Memory B cell (primary cell): ENCODE results near the gene RABGGTA.

Experiments used
- ATAC-seq: fragments of 150-1000 bp; cut with Tn5 transposase; 2 replicates; pipeline ENCODE4 v1.10.0; 2021; ENCODE audit warnings: low read depth, mild to moderate bottlenecking, moderate library complexity
- DNase-seq, 2 donors: peaks; one replicate each; pipeline ENCODE4 v3.0.0; 2022; ENCODE audit warnings: low spot score in 2 of 2
- H3K27ac Mint-ChIP-seq: one replicate; pipeline ENCODE4 v1.8.0; 2022; ENCODE audit warnings: mild to moderate bottlenecking, moderate library complexity, mixed read lengths
- H3K27me3 Mint-ChIP-seq: one replicate; pipeline ENCODE4 v1.8.0; 2022; ENCODE audit warnings: mixed read lengths
- H3K36me3 Mint-ChIP-seq: one replicate; pipeline ENCODE4 v1.8.0; 2022; ENCODE audit warnings: mild to moderate bottlenecking, mixed read lengths
- H3K4me1 Mint-ChIP-seq: one replicate; pipeline ENCODE4 v1.8.0; 2022; ENCODE audit warnings: mixed read lengths
- H3K4me3 Mint-ChIP-seq: one replicate; pipeline ENCODE4 v1.8.0; 2022; ENCODE audit warnings: mild to moderate bottlenecking, moderate library complexity, mixed read lengths
- H3K9me3 Mint-ChIP-seq: one replicate; pipeline ENCODE4 v1.8.0; 2022; ENCODE audit warnings: mixed read lengths

RABGGTA gene

DNA sequence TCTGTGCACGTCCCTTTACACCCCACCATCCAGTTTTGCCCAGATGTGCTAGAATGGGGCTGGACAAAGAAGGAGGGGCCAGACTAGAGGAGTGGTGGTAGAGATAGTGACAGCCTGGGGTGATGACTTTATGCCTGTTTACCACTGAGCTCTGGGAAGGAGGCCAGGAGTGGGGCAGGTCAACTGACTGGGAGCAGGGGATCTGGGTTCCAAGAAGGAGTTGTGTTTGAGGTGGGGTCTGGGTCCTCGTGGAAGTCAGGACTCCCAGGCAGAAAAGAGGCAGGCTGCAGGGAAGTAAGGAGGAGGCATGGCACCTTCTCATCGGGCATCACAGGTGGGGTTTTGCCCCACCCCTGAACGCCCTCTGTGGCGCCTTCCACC lies 38.9 kb upstream of the RABGGTA start:
- Mint-ChIP-seq H3K9me3 (no peaks in the 10 kb centered on the region), H3K27me3 (no peaks in the 10 kb centered on the region), H3K27ac (peak overlapping the region; percentile 87), H3K4me1 (peaks cover 48% of the 10 kb centered on the region), H3K4me3 (peak overlapping the region; percentile 80), H3K36me3 (peaks cover 18% of the 10 kb centered on the region)
- DNase-seq, result no peak
- ATAC-seq, result no peak

GRCh38 chr14:24309538-24310264 lies 38.3 kb upstream of the RABGGTA start, which contains the start of gene LTB4R2:
Gene LTB4R2, plus strand, starts transcription at chr14:24310140. Its CDS starts 525 bp downstream, at chr14:24310665.
- peak within 1 kb of the TSS; percentile 87 for H3K27ac Mint-ChIP-seq
- no peaks in the 10 kb centered on the region for H3K9me3 Mint-ChIP-seq
- no peak for DNase-seq
- peaks cover 24% of the 10 kb centered on the region for H3K36me3 Mint-ChIP-seq
- H3K27me3 Mint-ChIP-seq, result no peaks in the 10 kb centered on the region
- no peak for ATAC-seq
- peaks cover 48% of the 10 kb centered on the region for H3K4me1 Mint-ChIP-seq
- H3K4me3 Mint-ChIP-seq, result peak within 1 kb of the TSS; percentile 80

DNA sequence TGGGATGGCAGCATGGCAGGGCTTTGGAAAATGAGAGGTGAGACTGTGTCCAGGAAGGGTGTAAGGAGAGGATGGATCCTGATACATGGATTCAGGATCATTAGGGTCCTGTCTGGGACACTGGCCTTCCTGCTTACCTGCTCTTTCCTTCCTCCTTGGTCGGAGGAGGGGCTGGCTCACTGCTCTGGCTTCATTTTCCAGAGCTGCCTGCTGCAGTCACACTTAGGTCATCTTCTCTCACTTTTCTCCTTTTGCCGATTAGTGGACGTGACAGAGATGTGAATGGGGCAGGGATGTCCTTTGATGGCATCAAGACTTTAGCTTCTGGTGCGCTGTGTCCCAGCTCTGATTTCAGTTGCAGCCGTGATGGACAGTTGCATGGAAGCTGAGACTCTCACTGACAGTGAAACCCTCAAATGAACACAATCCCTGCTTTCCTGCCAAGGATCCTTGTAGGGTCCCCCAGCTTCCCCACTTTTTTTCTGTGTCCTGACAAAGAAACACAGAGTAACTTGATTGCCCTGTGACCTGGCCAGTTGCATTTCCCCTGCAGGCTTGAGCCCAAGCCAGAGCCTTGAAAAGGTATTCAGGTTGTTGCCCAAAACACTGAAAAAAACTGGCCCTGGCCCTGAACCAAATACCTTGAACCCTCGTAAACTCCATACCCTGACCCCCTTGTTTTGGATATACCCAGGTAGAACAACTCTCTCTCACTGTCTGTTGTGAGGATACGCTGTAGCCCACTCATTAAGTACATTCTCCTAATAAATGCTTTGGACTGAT lies 37.1 kb upstream of the RABGGTA start:
- no peak for DNase-seq
- no peaks in the 10 kb centered on the region for H3K9me3 Mint-ChIP-seq
- peaks cover 41% of the 10 kb centered on the region for H3K4me1 Mint-ChIP-seq
- H3K36me3 Mint-ChIP-seq, result peaks cover 33% of the 10 kb centered on the region
- H3K27me3 Mint-ChIP-seq, result no peaks in the 10 kb centered on the region
- no peak for ATAC-seq
- no peak overlapping the region for H3K4me3 Mint-ChIP-seq
- H3K27ac Mint-ChIP-seq, result peak overlapping the region; percentile 75

- peak within 1 kb of the TSS; percentile 75 for H3K27ac Mint-ChIP-seq
- H3K36me3 Mint-ChIP-seq, result peaks cover 36% of the 10 kb centered on the region
- peak; percentile 9 for ATAC-seq
- no peaks in the 10 kb centered on the region for H3K27me3 Mint-ChIP-seq
- peaks cover 35% of the 10 kb centered on the region for H3K4me1 Mint-ChIP-seq
- no peak within 1 kb of the TSS for H3K4me3 Mint-ChIP-seq
- H3K9me3 Mint-ChIP-seq, result no peaks in the 10 kb centered on the region
- peak; percentile 60 to 65 for DNase-seq
Measured at GRCh38 chr14:24307575-24308341, 36.4 kb upstream of the RABGGTA start, which contains the start of gene CIDEB. Gene CIDEB, minus strand, starts transcription at chr14:24307977. Its CDS starts 119 bp downstream, at chr14:24307858.

GRCh38 chr14:24307156-24307574 lies 35.8 kb upstream of the RABGGTA start:
- Mint-ChIP-seq H3K36me3 (peaks cover 38% of the 10 kb centered on the region), H3K9me3 (no peaks in the 10 kb centered on the region), H3K27me3 (no peaks in the 10 kb centered on the region), H3K4me1 (peaks cover 31% of the 10 kb centered on the region), H3K4me3 (no peak overlapping the region), H3K27ac (peak overlapping the region; percentile 67)
- ATAC-seq, result no peak
- no peak for DNase-seq

DNA sequence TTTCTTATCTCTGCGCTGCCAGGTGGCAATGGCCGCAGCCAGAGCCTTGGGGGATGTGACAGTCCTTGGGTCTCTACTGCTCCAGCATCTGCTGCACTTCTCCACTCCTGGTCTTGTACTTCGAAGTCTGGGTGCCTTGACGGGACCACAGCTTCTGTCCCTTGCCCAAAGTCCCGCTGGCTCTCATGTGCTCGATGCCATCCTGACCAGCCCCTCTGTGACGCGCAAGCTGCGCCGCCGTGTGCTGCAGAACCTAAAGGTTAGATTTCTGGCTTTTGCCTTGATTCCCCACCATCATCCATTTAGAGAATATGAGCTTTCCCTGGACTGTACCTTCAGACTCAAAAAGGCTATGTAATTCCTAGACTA lies 32.6 kb upstream of the RABGGTA start:
- Mint-ChIP-seq H3K9me3 (no peaks in the 10 kb centered on the region), H3K4me3 (no peak overlapping the region), H3K4me1 (peaks cover 26% of the 10 kb centered on the region), H3K27ac (no peak overlapping the region), H3K27me3 (no peaks in the 10 kb centered on the region), H3K36me3 (peaks cover 40% of the 10 kb centered on the region)
- DNase-seq, result no peak
- ATAC-seq, result no peak

GRCh38 chr14:24300326-24300980 lies 29.1 kb upstream of the RABGGTA start:
- no peak for ATAC-seq
- peaks cover 36% of the 10 kb centered on the region for H3K4me1 Mint-ChIP-seq

DNA sequence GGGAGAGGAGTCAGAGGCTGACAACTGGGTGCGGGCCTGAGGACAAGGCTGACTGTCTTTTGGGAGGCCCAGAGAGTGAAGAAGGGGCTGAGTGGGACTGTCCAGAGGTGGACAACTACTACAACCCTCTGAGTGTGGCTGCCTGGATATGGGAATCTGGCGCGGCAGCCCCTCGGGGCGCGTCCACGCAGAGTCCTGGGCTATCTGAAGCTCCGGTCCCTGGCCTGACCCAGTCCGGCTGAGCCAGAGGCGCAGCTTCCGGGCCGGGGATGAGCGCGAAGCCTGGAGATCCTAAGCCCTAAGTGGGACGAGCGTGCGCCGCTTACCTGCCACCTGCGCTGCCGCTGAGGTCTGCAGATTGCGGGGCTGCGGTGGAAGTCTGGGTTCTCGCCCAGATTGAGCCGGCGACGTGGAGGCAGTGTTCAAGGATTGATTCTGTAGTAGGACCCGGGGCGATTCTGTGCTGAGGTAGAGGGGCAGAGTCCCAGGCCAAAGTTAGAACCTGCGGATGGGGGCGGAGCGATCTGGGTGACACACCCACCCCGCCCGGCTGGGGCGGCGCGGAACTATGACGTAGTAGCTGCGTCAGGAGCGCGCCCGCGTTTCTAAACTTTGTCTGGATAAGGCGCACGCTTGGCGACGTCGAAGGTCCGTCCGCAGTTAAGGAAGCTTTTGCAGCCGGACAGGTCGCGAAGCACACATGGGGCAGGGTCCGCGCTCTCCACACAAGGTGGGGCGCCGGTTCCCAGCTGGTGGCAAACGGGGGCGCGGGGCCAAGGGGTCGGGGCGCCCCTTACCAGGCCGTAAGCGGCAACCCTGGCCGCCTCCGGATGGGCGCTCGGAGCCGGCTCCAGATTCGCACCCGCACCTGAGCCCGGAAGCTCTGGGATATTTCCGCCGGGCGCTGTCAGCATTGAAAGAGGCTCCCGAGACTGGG lies 28.1 kb upstream of the RABGGTA start, which contains the start of the genes DHRS1 and NOP9:
Gene DHRS1, minus strand, starts transcription at position 526 of the 937 bp plus-strand sequence. CDS start 674 bp downstream, outside the sequence.
Gene NOP9, plus strand, starts transcription at position 596 of the 937 bp plus-strand sequence. Its CDS starts 105 bp downstream, at position 701.
- H3K9me3 Mint-ChIP-seq, result no peaks in the 10 kb centered on the region
- H3K4me1 Mint-ChIP-seq, result peaks cover 36% of the 10 kb centered on the region
- DNase-seq (peak; percentile 88 to 97), ATAC-seq (peak; percentile 84)
- peak within 1 kb of the TSS; percentile 91 for H3K4me3 Mint-ChIP-seq
- H3K27ac Mint-ChIP-seq, result peak within 1 kb of the TSS; percentile 94
- no peaks in the 10 kb centered on the region for H3K27me3 Mint-ChIP-seq
- peaks cover 29% of the 10 kb centered on the region for H3K36me3 Mint-ChIP-seq

More at GRCh38 chr14:24300326-24300980, 29.1 kb upstream of the RABGGTA start:
- DNase-seq, result no peak
- H3K36me3 Mint-ChIP-seq, result peaks cover 34% of the 10 kb centered on the region
- H3K9me3 Mint-ChIP-seq, result no peaks in the 10 kb centered on the region
- H3K27ac Mint-ChIP-seq, result peak overlapping the region; percentile 94
- peak overlapping the region; percentile 91 for H3K4me3 Mint-ChIP-seq
- no peaks in the 10 kb centered on the region for H3K27me3 Mint-ChIP-seq

- Mint-ChIP-seq H3K27me3 (no peaks in the 10 kb centered on the region), H3K27ac (peak overlapping the region; percentile 94), H3K4me3 (peak overlapping the region; percentile 91), H3K36me3 (peaks cover 26% of the 10 kb centered on the region), H3K9me3 (no peaks in the 10 kb centered on the region), H3K4me1 (peaks cover 36% of the 10 kb centered on the region)
- DNase-seq (no peak), ATAC-seq (no peak)
Measured at GRCh38 chr14:24298892-24299254, 27.5 kb upstream of the RABGGTA start.

- DNase-seq, result no peak
- peaks cover 36% of the 10 kb centered on the region for H3K4me1 Mint-ChIP-seq
- H3K4me3 Mint-ChIP-seq, result no peak overlapping the region
- no peaks in the 10 kb centered on the region for H3K9me3 Mint-ChIP-seq
- H3K27me3 Mint-ChIP-seq, result no peaks in the 10 kb centered on the region
- H3K27ac Mint-ChIP-seq, result peak overlapping the region; percentile 83
- no peak for ATAC-seq
- peaks cover 22% of the 10 kb centered on the region for H3K36me3 Mint-ChIP-seq
Measured at GRCh38 chr14:24297190-24297964, 26.0 kb upstream of the RABGGTA start.

DNA sequence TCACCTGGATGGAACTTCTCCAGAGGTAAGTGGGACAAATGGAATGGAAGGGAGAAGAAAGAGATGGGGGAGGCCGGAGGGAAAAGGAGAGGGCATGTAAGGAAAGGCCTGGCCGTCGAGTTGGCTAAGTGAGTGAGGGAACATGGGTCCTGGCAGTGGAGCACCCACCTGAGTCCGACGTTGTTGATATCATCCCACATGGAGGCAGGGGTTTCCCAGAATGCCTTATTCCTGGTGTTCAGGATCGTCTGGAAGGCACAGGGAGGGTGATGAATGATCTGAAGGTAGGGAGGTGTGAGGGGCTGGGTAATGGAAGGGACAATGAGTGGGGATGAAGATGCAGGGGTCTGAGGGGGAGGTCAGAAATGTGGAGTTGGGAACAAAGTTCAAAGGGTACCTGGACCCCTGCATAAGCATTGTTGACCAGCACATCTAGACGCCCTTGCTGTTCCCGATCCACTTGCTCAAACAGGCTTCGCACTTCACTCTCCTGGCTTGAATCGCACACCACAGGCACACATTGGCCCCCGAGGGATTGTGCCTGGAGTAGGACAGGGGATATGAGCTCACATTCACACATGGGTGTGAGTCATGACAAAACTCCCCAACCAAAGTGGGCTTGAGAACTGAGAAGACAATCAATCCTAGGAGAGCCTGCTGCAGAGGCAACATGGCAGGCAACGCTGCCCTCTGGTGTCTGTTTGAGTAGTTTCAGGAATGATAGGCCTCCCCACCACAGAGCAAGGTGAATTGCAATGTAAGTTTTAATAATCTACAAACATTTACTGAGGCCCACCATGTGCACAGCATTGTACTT lies 25.2 kb upstream of the RABGGTA start:
- Mint-ChIP-seq H3K27me3 (no peaks in the 10 kb centered on the region), H3K4me3 (no peak overlapping the region), H3K36me3 (peaks cover 22% of the 10 kb centered on the region), H3K4me1 (peaks cover 36% of the 10 kb centered on the region), H3K27ac (peak overlapping the region; percentile 83), H3K9me3 (no peaks in the 10 kb centered on the region)
- DNase-seq (peak; percentile 65 to 71), ATAC-seq (peak; percentile 67)
